ENCODE data around the gene FGF21.

Gene FGF21

GRCh38 chr19:48728911-48729664 lies 26.2 kb upstream of the FGF21 start:
- DNase-seq: no peak

DNA sequence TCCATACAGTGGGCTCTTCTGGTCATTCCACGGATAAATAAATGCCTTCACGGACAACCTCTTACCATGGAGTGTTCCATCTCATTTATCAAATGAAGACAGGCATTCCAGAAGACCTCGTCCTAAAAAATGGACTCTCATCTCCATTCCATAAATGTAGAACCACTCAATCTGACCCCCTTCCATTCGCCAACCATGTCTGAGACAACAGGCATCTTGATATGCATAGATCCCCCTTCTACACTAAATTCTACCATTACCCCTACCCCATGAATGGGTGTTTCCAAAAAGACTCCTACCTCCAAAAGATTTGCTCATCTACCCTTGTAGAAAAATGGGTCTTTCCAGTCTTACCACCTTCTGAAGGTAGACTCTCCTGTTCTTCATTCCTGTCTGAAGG lies 23.9 kb upstream of the FGF21 start:
- DNase-seq: no peak

DNA sequence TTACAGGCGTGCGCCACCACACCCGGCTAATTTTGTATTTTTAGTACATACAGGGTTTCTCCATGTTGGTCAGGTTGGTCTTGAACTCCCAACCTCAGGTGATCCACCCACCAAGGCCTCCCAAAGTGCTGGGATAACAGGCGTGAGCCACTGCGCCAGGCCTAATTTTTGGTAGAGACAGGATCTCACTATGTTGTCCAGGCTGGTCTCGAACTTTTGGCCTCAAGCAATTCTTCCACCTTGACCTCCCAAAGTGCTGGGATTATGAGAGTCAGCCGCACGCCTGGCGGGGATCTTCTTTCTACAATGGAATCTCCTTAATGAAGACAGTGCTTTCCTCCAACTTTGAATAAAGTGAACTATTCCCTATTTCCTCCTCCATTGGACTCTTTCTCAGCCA lies 20.7 kb upstream of the FGF21 start:
- DNase-seq: no peak

DNA sequence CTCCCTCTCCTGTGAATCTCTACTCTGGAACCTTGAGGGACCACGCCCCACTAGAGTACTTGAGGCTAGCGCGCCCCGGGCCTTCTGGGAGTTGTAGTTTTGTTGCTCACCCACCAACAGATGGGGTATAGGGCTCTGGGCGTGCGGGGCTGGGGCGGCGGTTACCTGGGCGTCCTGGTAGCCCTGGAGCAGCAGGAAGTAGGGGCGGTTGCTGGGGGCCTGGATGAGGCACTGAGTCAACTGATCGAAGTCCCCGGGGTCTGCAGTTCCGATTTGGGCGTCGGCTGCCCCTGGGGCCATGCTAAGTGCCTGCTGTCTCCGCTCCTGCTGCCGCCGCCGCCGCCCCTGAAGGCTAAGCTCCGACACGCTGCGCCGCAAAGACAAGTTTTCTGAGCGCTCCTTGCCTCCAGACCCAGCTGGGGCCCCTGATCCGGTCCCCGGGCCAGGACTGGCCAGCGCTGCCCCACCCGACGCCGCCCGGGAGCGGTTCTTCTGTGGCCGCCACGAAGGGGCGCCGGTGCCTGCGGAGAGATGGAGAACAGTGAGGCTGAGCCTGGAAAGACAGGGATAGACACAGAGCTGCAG lies 20.2 kb upstream of the FGF21 start:
- no peak for DNase-seq

DNA sequence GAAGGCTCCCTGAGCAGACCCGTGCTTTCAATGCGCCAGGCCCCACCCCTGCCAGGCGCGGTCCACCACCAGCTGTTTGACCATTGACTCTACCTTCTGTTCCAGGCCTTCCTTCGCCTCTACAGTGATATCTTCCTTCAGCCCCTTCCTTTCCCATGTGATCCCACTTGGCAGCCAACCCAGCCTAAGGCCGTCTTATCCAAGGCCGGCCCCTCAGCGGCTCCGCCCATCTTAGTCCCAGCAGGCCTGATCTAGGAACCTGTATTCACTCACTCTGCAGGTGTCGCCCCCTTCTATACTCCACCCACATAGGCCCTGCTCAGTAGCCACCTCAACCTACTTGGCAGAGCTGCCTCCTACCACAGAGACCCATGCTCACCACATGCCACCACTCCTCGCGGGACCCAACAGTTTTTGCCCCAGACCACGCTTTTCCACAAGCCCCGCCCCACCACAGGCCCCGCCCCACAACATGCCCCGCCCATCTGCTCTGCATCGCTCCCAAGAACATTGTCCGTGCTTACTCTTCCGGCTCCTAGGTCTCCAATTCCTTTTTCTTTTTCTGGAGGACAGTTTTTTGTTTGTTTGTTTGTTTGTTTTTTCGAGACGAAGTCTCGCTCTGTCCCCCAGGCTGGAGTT lies 17.8 kb upstream of the FGF21 start:
- no peak for DNase-seq

- peak; percentile 86 to 96 for DNase-seq
These were observed 16.5 kb upstream of the FGF21 start for GRCh38 chr19:48738557-48739403.

- no peak for DNase-seq
These were observed 15.7 kb upstream of the FGF21 start for GRCh38 chr19:48739404-48740163.

- no peak for DNase-seq
These were observed 15.0 kb upstream of the FGF21 start, which contains the start of gene RASIP1 for GRCh38 chr19:48740164-48740972. RASIP1 (minus strand) TSS chr19:48740610; CDS start chr19:48740282, 328 bp downstream.

DNA sequence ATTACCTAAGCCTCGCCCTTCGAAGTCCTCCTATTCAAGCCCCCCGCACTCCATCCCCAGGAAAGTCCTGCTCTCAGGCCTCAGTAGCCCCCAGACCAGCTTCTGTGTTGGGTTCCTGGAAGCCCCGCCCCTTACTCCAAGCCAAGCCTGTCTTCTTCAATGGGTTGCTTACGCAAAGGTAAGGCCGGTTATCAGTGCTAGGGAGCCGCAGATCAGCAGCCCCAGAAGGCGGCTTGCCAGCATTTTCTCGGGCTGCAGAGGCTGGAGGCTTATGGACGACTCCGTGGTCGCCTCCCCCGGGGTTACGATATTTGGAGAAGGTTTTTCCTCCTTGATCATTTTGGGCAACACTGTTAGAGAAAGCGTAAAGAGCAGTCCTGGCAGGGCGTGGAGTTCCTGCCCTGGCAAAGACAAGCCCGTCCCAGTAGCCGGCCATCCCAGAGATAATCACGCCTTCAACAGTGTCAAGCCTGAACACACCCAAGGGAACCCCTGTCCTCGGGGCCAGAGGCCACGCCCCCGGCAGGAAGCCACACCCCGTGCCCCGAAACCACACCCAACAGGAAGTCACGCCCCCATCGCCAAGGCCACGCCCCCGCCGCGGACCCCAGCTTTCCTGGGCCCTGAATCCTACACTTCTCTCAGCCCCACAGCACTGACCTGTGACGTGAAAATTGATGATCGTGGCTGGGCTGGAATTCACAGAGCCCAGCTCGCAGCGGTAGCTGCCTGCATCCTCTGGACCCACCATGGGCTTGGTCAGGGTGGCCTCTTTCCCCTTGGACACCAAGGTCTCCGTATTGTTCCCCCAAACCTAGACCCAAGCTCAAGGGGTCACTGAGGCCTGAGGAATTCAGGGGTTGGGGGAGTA lies 14.0 kb upstream of the FGF21 start:
- peak in 1 of 2 experiments; percentile 39 for DNase-seq

- no peak for DNase-seq
These were observed 13.2 kb upstream of the FGF21 start for GRCh38 chr19:48742096-48742495.

DNA sequence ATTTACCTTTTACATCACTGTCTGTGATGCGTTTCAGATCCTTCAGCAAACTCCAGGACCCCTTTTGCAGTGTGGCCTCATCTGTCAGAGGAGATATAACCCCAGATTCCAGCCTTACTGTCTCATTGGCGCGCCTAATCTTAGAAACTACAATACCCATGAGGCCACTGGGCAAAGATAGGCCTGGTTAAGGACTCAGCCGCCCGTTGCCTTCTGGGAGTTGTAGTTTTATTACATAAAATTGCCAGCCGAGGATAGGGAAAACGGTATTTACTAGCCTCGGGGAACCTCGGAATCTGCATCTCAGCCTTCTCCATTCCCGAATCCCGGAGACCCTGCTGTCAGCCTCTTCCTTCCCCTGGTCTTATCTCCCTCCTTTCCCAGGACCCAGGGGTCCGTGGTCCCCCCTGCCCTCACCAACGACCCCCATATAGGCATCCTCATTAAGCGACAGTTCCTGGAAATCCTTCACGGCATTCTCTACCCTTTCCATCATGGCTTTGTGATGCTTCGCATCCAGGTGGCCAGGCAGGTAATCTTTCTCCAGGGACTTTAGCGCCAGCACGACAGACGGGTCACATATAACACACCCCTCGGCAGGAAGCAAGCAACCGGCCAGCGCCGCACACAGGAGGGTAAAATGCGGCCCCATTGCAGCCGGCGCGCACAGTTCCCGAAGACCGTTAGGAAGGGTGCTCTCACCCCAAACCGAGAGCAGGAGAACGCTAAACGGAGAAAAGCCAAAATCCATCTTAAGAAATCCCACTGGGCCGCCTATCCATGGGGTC lies 9.9 kb upstream of the FGF21 start:
- peak; percentile 23 to 39 for DNase-seq

GRCh38 chr19:48746110-48746509 lies 9.2 kb upstream of the FGF21 start:
- no peak for DNase-seq

DNA sequence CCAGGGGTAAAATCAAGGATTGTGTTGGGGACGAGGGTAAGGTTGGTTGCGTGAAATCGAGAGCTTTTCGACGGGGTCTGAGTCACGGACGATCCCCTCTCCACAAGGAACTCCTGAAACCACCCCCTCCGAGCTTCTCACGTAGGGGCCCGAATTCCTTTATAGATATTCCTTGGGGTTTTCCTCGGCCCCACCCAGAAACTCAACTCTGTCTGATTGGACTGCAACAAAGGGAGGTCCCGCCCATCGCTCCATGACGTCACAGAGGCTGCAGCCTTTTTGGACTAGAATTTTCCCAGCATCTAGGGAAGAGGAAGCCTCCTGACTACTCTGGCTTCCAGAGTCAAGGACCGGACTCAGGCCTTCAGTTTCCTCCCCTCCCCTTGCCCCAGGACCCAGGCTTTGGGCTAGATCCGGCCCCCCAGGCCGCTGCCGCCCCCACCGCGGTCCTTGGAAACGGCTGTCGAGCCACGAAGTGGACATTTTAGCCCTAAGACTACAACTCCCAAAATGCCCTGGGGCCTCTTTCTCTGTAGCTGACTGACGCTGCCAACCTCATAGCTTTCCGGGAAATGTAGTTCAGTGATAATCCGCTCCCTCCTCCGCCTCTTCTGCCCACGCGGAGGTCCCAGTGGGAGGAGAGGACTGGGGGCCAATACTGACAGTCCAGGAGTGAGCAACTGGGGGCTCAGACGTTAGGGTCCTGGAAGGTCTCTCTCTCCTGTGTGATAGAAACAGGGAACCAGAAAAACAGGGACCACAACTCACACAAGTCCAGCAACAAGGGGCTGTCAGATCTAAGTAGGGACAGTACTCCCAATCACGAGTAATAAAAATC lies 8.4 kb upstream of the FGF21 start, which contains the start of gene IZUMO1:
Gene IZUMO1 (minus strand): TSS at position 172 of the 838 bp plus-strand sequence. CDS start 1,050 bp downstream, outside the sequence.
- peak; percentile 33 to 39 for DNase-seq

DNA sequence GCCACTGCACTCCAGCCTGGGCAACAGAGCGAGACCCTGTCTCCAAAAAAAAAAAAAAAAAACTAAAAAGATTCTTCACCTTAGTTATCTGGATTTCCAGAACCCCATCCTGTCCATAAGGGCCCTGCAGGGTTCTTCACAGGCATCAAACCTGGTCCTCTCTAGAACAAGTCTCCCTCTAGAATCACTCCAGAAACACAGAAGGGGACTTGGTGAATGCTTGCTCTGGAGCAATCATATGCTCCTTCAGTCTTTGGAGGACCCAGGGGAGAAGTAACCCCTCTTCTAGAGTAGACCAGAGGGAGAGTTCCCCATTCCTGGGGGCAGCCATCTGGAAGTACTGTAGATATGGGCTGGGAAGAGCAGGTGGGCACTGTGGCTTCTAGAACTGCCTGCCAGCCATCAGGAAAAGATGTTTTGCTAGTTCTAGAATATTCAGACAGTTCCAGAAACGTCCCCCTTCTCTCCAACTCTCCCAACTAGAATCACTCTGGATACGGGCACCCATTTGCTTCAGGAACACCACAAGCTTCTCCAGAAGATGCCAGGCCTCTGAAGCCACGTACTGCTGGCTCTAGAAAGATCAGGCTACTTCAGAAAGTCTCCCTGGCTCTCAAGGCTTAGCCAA lies 5.6 kb upstream of the FGF21 start:
- no peak for DNase-seq

DNA sequence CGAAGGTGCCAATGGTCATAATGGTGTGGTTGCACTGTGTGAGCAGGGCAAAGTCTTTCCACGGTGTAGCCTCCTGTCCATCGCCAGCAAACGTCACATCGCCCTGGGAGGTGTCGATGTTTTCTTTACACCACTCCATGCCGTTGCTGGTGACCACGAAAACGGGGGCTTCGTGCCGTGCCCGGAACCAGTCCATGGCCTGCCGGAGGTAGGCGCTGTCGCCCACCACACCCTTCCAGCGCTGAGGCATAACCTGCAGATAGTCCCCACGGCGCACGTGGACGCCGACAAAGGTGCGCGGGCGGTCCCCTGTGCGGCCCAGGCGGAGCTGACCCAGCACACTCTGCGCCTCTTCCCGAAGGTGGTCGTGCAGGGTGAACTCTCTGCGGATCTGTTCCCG lies 5.0 kb upstream of the FGF21 start:
- no peak for DNase-seq

GRCh38 chr19:48750771-48751504 lies 4.4 kb upstream of the FGF21 start:
- no peak for DNase-seq

- no peak for DNase-seq
These were observed 3.4 kb upstream of the FGF21 start for GRCh38 chr19:48751845-48752495.
